ENCODE results near the gene OTUB2.

The OTUB2 gene

GRCh38 chr14:94022532-94023411 is 3.4 kb upstream of the OTUB2 start:
- DNase-seq: no peak

- no peak for DNase-seq
Observed at GRCh38 chr14:94024549-94024948, 1.6 kb upstream of the OTUB2 start.

- DNase-seq: no peak
Observed at GRCh38 chr14:94025720-94026119, 420 bp upstream of the OTUB2 start.

- DNase-seq: no peak
Observed at GRCh38 chr14:94026889-94027469, 839 bp downstream of the OTUB2 start.

- DNase-seq: no peak
Observed at GRCh38 chr14:94027566-94028449, 1.7 kb downstream of the OTUB2 start.

- DNase-seq: peak; percentile 18
Observed at GRCh38 chr14:94028450-94028826, 2.3 kb downstream of the OTUB2 start.

- no peak for DNase-seq
Observed at GRCh38 chr14:94029265-94029664, 3.1 kb downstream of the OTUB2 start.

GRCh38 chr14:94029671-94030203 is 3.6 kb downstream of the OTUB2 start:
- no peak for DNase-seq

GRCh38 chr14:94030571-94030970 is 4.4 kb downstream of the OTUB2 start:
- DNase-seq: no peak

- no peak for DNase-seq
Observed at GRCh38 chr14:94031161-94031882, 5.2 kb downstream of the OTUB2 start.

- no peak for DNase-seq
Observed at GRCh38 chr14:94031883-94032279, 5.7 kb downstream of the OTUB2 start.

GRCh38 chr14:94034886-94035285 is 8.7 kb downstream of the OTUB2 start:
- no peak for DNase-seq

- DNase-seq: peak; percentile 40
Observed at GRCh38 chr14:94036313-94037167, 10.4 kb downstream of the OTUB2 start.

GRCh38 chr14:94037954-94038353 is 11.8 kb downstream of the OTUB2 start:
- DNase-seq: no peak

- no peak for DNase-seq
Observed at GRCh38 chr14:94038510-94038909, 12.4 kb downstream of the OTUB2 start.

GRCh38 chr14:94038921-94039629 is 12.9 kb downstream of the OTUB2 start:
- no peak for DNase-seq

GRCh38 chr14:94040247-94040646 is 14.1 kb downstream of the OTUB2 start:
- no peak for DNase-seq

GRCh38 chr14:94040796-94041195 is 14.7 kb downstream of the OTUB2 start:
- no peak for DNase-seq

GRCh38 chr14:94041551-94042346 is 15.6 kb downstream of the OTUB2 start:
- DNase-seq: no peak

All from NCI-H146 (cell line).